Liver (tissue), 3 donors: ENCODE measurements around the gene BRAF.

ENCODE experiments used
- EGR1 ChIP-seq, 2 donors: IDR thresholded peaks; 2 replicates each; pipeline ENCODE4 v1.6.1; 2016 to 2018; ENCODE audit warnings: antibody characterized with exemption in 2 of 2, low read depth in 2 of 2
- FOXA1 ChIP-seq: IDR thresholded peaks from 2 replicates; pipeline ENCODE4 v1.6.1; 2016; ENCODE audit warnings: antibody characterized with exemption
- GABPA ChIP-seq, 2 donors: IDR thresholded peaks in 1 of 2; conservative IDR thresholded peaks in 1 of 2; 2 replicates each; pipeline ENCODE4 v1.6.1; 2016; ENCODE audit warnings: antibody characterized with exemption in 2 of 2, mild to moderate bottlenecking in 1 of 2, moderate library complexity in 1 of 2
- HNF4A ChIP-seq, 2 donors: conservative IDR thresholded peaks; 2 replicates each; pipeline ENCODE4 v1.6.1; 2016; ENCODE audit warnings: antibody characterized with exemption in 2 of 2, mild to moderate bottlenecking in 2 of 2
- HNF4G ChIP-seq: IDR thresholded peaks from 2 replicates; pipeline ENCODE4 v1.6.1; 2016; ENCODE audit warnings: antibody characterized with exemption
- MAX ChIP-seq: IDR thresholded peaks from 2 replicates; pipeline ENCODE4 v1.6.1; 2016; ENCODE audit warnings: antibody characterized with exemption
- NR2F2 ChIP-seq: IDR thresholded peaks from 2 replicates; pipeline ENCODE4 v1.6.1; 2016; ENCODE audit warnings: antibody characterized with exemption
- RAD21 ChIP-seq, 2 donors: IDR thresholded peaks; 2 replicates each; pipeline ENCODE4 v1.6.1; 2016; ENCODE audit warnings: antibody characterized with exemption in 2 of 2, mild to moderate bottlenecking in 2 of 2
- RXRA ChIP-seq, 2 donors: IDR thresholded peaks; 2 replicates each; pipeline ENCODE4 v1.6.1; 2017 to 2018; ENCODE audit warnings: antibody characterized with exemption in 2 of 2, mild to moderate bottlenecking in 1 of 2
- TAF1 ChIP-seq: conservative IDR thresholded peaks from 2 replicates; pipeline ENCODE4 v1.6.1; 2016; ENCODE audit warnings: antibody characterized with exemption, mild to moderate bottlenecking
- YY1 ChIP-seq: IDR thresholded peaks from 2 replicates; pipeline ENCODE4 v1.6.1; 2016; ENCODE audit warnings: antibody characterized with exemption, mild to moderate bottlenecking
- TF ChIP-seq, protein P1 (sequence below): fragments of 150-350 bp; IDR thresholded peaks from 2 replicates; pipeline ENCODE4 v1.5.1; 2017; ENCODE audit warnings: improper control_type of control experiment, low read depth, low read length; ENCODE audit not compliant: missing input control
- TF ChIP-seq, protein P2 (sequence below): IDR thresholded peaks from 2 replicates; pipeline ENCODE4 v1.6.1; 2016; ENCODE audit warnings: antibody characterized with exemption, mild to moderate bottlenecking
- donor health status: healthy.
- donor health status: healthy.

- TF ChIP-seq MAX (no peak), YY1 (no peak), RAD21 (IDR thresholded peaks at IDR 0.05) (peak; percentile 72 to 82), HNF4G (no peak), GABPA (IDR thresholded peaks at IDR 0.05 in 1 of 2, conservative IDR thresholded peaks at IDR 0.05 in 1 of 2) (no peak), HNF4A (conservative IDR thresholded peaks at IDR 0.05) (peak in 1 of 2 donors; percentile 24), TAF1 (no peak), RXRA (IDR thresholded peaks at IDR 0.05) (peak; percentile 70 to 93), NR2F2 (peak; percentile 83), FOXA1 (no peak), EGR1 (IDR thresholded peaks at IDR 0.05; ENCODE audit: low read depth in 2 of 2) (no peak)
- TF ChIP-seq, protein P1, sequence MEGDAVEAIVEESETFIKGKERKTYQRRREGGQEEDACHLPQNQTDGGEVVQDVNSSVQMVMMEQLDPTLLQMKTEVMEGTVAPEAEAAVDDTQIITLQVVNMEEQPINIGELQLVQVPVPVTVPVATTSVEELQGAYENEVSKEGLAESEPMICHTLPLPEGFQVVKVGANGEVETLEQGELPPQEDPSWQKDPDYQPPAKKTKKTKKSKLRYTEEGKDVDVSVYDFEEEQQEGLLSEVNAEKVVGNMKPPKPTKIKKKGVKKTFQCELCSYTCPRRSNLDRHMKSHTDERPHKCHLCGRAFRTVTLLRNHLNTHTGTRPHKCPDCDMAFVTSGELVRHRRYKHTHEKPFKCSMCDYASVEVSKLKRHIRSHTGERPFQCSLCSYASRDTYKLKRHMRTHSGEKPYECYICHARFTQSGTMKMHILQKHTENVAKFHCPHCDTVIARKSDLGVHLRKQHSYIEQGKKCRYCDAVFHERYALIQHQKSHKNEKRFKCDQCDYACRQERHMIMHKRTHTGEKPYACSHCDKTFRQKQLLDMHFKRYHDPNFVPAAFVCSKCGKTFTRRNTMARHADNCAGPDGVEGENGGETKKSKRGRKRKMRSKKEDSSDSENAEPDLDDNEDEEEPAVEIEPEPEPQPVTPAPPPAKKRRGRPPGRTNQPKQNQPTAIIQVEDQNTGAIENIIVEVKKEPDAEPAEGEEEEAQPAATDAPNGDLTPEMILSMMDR, result peak; percentile 40
- TF ChIP-seq, protein P2, sequence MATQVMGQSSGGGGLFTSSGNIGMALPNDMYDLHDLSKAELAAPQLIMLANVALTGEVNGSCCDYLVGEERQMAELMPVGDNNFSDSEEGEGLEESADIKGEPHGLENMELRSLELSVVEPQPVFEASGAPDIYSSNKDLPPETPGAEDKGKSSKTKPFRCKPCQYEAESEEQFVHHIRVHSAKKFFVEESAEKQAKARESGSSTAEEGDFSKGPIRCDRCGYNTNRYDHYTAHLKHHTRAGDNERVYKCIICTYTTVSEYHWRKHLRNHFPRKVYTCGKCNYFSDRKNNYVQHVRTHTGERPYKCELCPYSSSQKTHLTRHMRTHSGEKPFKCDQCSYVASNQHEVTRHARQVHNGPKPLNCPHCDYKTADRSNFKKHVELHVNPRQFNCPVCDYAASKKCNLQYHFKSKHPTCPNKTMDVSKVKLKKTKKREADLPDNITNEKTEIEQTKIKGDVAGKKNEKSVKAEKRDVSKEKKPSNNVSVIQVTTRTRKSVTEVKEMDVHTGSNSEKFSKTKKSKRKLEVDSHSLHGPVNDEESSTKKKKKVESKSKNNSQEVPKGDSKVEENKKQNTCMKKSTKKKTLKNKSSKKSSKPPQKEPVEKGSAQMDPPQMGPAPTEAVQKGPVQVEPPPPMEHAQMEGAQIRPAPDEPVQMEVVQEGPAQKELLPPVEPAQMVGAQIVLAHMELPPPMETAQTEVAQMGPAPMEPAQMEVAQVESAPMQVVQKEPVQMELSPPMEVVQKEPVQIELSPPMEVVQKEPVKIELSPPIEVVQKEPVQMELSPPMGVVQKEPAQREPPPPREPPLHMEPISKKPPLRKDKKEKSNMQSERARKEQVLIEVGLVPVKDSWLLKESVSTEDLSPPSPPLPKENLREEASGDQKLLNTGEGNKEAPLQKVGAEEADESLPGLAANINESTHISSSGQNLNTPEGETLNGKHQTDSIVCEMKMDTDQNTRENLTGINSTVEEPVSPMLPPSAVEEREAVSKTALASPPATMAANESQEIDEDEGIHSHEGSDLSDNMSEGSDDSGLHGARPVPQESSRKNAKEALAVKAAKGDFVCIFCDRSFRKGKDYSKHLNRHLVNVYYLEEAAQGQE, result no peak
Observed at GRCh38 chr7:140674899-140675701, 249.6 kb downstream of the BRAF start.
